Central memory CD8-positive, alpha-beta T cell (primary cell): Measurements from ENCODE around the gene MKKS.

Source experiments
- ATAC-seq: fragments of 150-1000 bp; cut with Tn5 transposase; replicated peaks from 2 replicates; pipeline ENCODE4 v1.10.0; 2022; ENCODE audit warnings: mild to moderate bottlenecking, moderate FRiP score, moderate number of reproducible peaks; ENCODE audit not compliant: poor library complexity, severe bottlenecking; ENCODE audit errors: extremely low read depth
- DNase-seq, 2 donors: peaks; one replicate each; pipeline ENCODE4 v3.0.0; 2021; ENCODE audit warnings: low spot score in 2 of 2
- H3K27ac Mint-ChIP-seq: one replicate; pipeline ENCODE4 v1.8.0; 2022; ENCODE audit warnings: low read depth, mild to moderate bottlenecking, moderate library complexity, mixed read lengths
- H3K27me3 Mint-ChIP-seq: one replicate; pipeline ENCODE4 v1.8.0; 2022; ENCODE audit warnings: mixed read lengths
- H3K36me3 Mint-ChIP-seq: one replicate; pipeline ENCODE4 v1.8.0; 2022; ENCODE audit warnings: mild to moderate bottlenecking, moderate library complexity, mixed read lengths; ENCODE audit not compliant: insufficient read depth
- H3K4me1 Mint-ChIP-seq: one replicate; pipeline ENCODE4 v1.8.0; 2022; ENCODE audit warnings: mixed read lengths
- H3K4me3 Mint-ChIP-seq: one replicate; pipeline ENCODE4 v1.8.0; 2022; ENCODE audit warnings: mild to moderate bottlenecking, moderate library complexity, mixed read lengths
- H3K9me3 Mint-ChIP-seq: one replicate; pipeline ENCODE4 v1.8.0; 2022; ENCODE audit warnings: mixed read lengths

Gene MKKS

GRCh38 chr20:10443936-10444335 lies 9.9 kb upstream of the MKKS start:
- ATAC-seq (no peak), DNase-seq (no peak)
- Mint-ChIP-seq H3K4me3 (no peak overlapping the region), H3K27me3 (no peaks in the 10 kb centered on the region), H3K36me3 (no peaks in the 10 kb centered on the region), H3K4me1 (peaks cover 18% of the 10 kb centered on the region), H3K27ac (no peak overlapping the region), H3K9me3 (no peaks in the 10 kb centered on the region)

- no peaks in the 10 kb centered on the region for H3K27me3 Mint-ChIP-seq
- ATAC-seq, result no peak
- H3K27ac Mint-ChIP-seq, result no peak overlapping the region
- no peak overlapping the region for H3K4me3 Mint-ChIP-seq
- no peaks in the 10 kb centered on the region for H3K9me3 Mint-ChIP-seq
- H3K4me1 Mint-ChIP-seq, result peaks cover 20% of the 10 kb centered on the region
- H3K36me3 Mint-ChIP-seq, result peaks cover 17% of the 10 kb centered on the region
- no peak for DNase-seq
Observed at GRCh38 chr20:10438217-10438616, 4.2 kb upstream of the MKKS start.

- no peak for DNase-seq
- peaks cover 33% of the 10 kb centered on the region for H3K4me1 Mint-ChIP-seq
- H3K9me3 Mint-ChIP-seq, result no peaks in the 10 kb centered on the region
- no peak for ATAC-seq
- peak overlapping the region; percentile 96 for H3K27ac Mint-ChIP-seq
- peaks cover 17% of the 10 kb centered on the region for H3K36me3 Mint-ChIP-seq
- H3K27me3 Mint-ChIP-seq, result no peaks in the 10 kb centered on the region
- H3K4me3 Mint-ChIP-seq, result peak overlapping the region; percentile 86
Observed at GRCh38 chr20:10436053-10436699, 2.2 kb upstream of the MKKS start.

GRCh38 chr20:10434832-10435812 lies 1.1 kb upstream of the MKKS start, which contains the start of gene SLX4IP:
SLX4IP (plus strand) TSS chr20:10435305; CDS start chr20:10458205, 22,900 bp downstream.
- Mint-ChIP-seq H3K9me3 (no peaks in the 10 kb centered on the region), H3K4me1 (peaks cover 34% of the 10 kb centered on the region), H3K27ac (peak within 1 kb of the TSS; percentile 96), H3K4me3 (peak within 1 kb of the TSS; percentile 86), H3K36me3 (peaks cover 17% of the 10 kb centered on the region), H3K27me3 (no peaks in the 10 kb centered on the region)
- DNase-seq (peak; percentile 58 to 73), ATAC-seq (peak; percentile 61)

GRCh38 chr20:10434467-10434831 lies 427 bp upstream of the MKKS start:
- peak overlapping the region; percentile 86 for H3K4me3 Mint-ChIP-seq
- peak overlapping the region; percentile 96 for H3K27ac Mint-ChIP-seq
- DNase-seq (peak; percentile 45 to 56), ATAC-seq (peak; percentile 50)
- H3K4me1 Mint-ChIP-seq, result peaks cover 37% of the 10 kb centered on the region
- H3K27me3 Mint-ChIP-seq, result no peaks in the 10 kb centered on the region
- H3K36me3 Mint-ChIP-seq, result peaks cover 17% of the 10 kb centered on the region
- H3K9me3 Mint-ChIP-seq, result no peaks in the 10 kb centered on the region

- DNase-seq (no peak), ATAC-seq (no peak)
- peak overlapping the region; percentile 96 for H3K27ac Mint-ChIP-seq
- H3K4me1 Mint-ChIP-seq, result peaks cover 50% of the 10 kb centered on the region
- H3K36me3 Mint-ChIP-seq, result peaks cover 18% of the 10 kb centered on the region
- H3K27me3 Mint-ChIP-seq, result no peaks in the 10 kb centered on the region
- H3K4me3 Mint-ChIP-seq, result peak overlapping the region; percentile 86
- no peaks in the 10 kb centered on the region for H3K9me3 Mint-ChIP-seq
Observed at GRCh38 chr20:10433014-10433622, 904 bp downstream of the MKKS start.

GRCh38 chr20:10432079-10432478 lies 1.9 kb downstream of the MKKS start:
- Mint-ChIP-seq H3K4me3 (peak overlapping the region; percentile 12), H3K36me3 (peaks cover 19% of the 10 kb centered on the region), H3K27me3 (no peaks in the 10 kb centered on the region), H3K27ac (no peak overlapping the region), H3K9me3 (no peaks in the 10 kb centered on the region), H3K4me1 (peaks cover 58% of the 10 kb centered on the region)
- ATAC-seq (no peak), DNase-seq (no peak)

- H3K27me3 Mint-ChIP-seq, result no peaks in the 10 kb centered on the region
- no peak for DNase-seq
- H3K4me3 Mint-ChIP-seq, result no peak overlapping the region
- no peak for ATAC-seq
- peak overlapping the region; percentile 58 for H3K27ac Mint-ChIP-seq
- peaks cover 25% of the 10 kb centered on the region for H3K36me3 Mint-ChIP-seq
- H3K9me3 Mint-ChIP-seq, result no peaks in the 10 kb centered on the region
- peaks cover 56% of the 10 kb centered on the region for H3K4me1 Mint-ChIP-seq
Observed at GRCh38 chr20:10430704-10431103, 3.3 kb downstream of the MKKS start.

GRCh38 chr20:10430000-10430466 lies 4.0 kb downstream of the MKKS start:
- Mint-ChIP-seq H3K4me3 (no peak overlapping the region), H3K27ac (peak overlapping the region; percentile 58), H3K4me1 (peaks cover 49% of the 10 kb centered on the region), H3K36me3 (peaks cover 22% of the 10 kb centered on the region), H3K9me3 (no peaks in the 10 kb centered on the region), H3K27me3 (no peaks in the 10 kb centered on the region)
- ATAC-seq (no peak), DNase-seq (no peak)

GRCh38 chr20:10429443-10429981 lies 4.5 kb downstream of the MKKS start:
- DNase-seq (no peak), ATAC-seq (no peak)
- no peaks in the 10 kb centered on the region for H3K27me3 Mint-ChIP-seq
- no peaks in the 10 kb centered on the region for H3K9me3 Mint-ChIP-seq
- H3K27ac Mint-ChIP-seq, result no peak overlapping the region
- no peak overlapping the region for H3K4me3 Mint-ChIP-seq
- H3K4me1 Mint-ChIP-seq, result peaks cover 48% of the 10 kb centered on the region
- peaks cover 20% of the 10 kb centered on the region for H3K36me3 Mint-ChIP-seq

- Mint-ChIP-seq H3K36me3 (peaks cover 10% of the 10 kb centered on the region), H3K4me3 (no peak overlapping the region), H3K9me3 (no peaks in the 10 kb centered on the region), H3K27ac (peak overlapping the region; percentile 54), H3K27me3 (no peaks in the 10 kb centered on the region), H3K4me1 (peaks cover 38% of the 10 kb centered on the region)
- DNase-seq (no peak), ATAC-seq (no peak)
Observed at GRCh38 chr20:10428008-10428407, 6.0 kb downstream of the MKKS start.

- Mint-ChIP-seq H3K36me3 (peaks cover 10% of the 10 kb centered on the region), H3K4me3 (peak overlapping the region; percentile 23), H3K9me3 (no peaks in the 10 kb centered on the region), H3K4me1 (peaks cover 35% of the 10 kb centered on the region), H3K27ac (peak overlapping the region; percentile 54), H3K27me3 (no peaks in the 10 kb centered on the region)
- ATAC-seq (peak; percentile 49), DNase-seq (no peak)
Observed at GRCh38 chr20:10427060-10427692, 6.8 kb downstream of the MKKS start.
